Activated CD8-positive, alpha-beta memory T cell treated with anti-CD3 and anti-CD28 coated beads for 4 hours (primary cell): ENCODE measurements around the gene L3MBTL3.

Source experiments
- DNase-seq, 2 donors: peaks; one replicate each; pipeline ENCODE4 v3.0.0-alpha.2; 2020; ENCODE audit warnings: low read depth in 2 of 2

Gene L3MBTL3

DNA sequence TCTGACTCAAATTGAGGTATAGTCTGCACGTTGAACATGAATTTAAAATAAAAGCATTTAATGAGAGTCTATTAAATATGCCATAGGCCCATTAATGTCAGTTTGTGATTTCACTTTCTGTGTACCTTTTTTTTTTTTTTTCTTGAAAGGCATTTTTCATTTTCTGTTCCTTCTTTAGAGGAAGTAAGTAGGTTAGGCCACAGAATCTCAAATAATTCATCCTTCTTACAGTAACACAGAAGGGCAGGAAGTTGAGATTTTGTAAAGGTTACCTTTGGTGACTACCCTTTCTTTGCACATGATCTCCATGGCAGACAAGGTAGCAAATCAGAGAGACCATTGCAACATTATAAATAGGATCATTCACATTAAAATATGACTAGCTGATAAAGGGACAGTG is 9.6 kb downstream of the L3MBTL3 start:
- no peak for DNase-seq

DNA sequence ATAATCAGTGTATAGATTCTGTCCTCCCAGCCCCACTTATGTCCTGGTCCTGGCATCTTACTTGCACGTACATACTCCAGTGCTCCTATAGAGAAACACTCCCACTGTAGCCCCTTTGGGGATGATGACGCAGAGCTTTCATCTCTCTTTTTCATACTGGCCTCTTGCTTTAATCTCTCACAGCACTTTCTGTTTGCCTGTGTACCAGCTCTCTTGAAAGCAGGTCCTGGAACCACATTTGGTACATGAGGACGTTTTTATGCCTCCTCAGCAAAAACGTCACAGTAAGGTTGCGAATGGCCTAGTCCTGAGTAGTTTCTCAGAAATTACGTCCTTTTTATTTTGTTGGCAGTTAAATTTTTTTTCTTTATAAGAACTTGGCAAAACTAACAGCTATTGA is 10.8 kb downstream of the L3MBTL3 start:
- no peak for DNase-seq

DNA sequence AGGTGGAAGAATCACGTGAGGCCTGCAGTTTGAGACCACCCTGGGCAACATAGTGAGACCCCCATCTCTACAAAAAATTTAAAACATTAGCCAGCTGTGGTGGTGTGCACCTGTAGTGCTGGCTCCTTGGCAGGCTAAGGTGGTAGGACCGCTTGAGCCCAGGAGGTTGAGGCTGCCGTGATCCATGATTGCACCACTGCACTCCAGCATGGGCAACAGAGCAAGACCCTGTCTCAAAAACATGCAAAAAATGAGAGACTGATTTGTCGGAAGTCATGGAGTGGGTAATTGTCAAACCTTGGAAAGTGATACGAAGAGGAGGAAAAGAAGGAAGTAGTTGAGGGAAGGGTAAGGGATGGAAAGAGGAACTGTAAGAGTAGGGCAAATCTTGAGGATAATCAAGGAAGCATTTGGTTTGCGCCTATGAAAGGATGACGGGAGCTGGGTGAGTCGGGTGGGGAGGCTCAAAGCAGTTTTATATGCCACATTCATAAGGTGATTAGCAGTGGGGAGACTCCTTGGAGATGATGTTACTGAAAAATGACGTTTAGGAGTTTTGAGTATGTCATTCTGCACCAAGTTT is 14.5 kb downstream of the L3MBTL3 start:
- no peak for DNase-seq

DNA sequence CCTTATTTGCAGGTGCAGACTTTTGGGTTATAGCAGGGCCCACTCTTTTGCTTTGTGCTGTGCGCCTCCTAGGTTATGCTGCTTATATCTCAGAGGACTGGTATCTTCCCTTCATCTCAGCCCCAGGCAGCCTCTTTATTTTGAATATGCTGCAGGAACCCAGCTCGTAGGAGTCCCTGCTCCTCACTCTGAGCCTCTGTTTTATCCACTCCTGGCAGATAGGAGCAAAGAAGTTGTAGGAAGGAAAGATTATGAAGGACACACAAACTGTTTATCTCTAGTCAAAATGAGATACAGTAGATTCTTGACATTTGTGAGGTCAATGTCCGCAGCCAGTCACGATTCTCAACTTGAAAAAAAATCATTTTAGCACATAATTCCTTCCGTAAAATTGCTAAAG is 15.6 kb downstream of the L3MBTL3 start:
- no peak for DNase-seq

DNA sequence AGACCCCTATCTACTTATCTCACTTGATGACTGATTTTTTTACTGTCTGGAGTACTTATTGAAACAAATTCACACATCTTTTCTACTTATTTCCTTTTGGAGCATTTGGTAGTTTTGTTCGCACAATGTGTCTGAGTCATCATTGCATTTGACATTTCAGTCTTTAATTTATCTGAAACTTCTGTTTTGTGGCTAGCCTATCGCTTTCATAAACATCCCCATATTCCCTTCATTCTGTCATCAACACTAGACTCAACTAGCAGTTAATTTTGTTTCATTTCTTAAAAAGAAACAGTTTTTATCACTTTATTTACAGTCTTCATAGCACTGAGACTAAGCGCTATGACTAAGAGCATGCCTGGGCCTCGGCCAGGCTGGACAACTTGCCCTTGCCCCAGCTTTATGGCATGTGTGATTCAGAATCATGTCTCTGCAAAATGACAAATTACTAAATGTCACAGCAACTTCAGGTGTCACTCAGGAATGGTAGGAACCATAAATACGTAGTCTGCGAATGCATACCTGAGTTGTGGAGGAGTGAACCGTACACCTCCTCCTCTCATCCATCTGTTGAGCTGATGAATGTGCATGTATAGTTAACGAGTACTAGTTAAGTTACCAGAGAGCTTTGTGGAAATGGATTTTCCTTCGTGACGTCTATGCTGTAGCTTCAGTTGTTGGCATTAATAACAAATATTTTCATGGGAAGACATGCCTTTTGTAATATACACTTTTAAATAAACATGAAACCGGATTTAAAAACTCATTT is 16.2 kb downstream of the L3MBTL3 start:
- no peak for DNase-seq

DNA sequence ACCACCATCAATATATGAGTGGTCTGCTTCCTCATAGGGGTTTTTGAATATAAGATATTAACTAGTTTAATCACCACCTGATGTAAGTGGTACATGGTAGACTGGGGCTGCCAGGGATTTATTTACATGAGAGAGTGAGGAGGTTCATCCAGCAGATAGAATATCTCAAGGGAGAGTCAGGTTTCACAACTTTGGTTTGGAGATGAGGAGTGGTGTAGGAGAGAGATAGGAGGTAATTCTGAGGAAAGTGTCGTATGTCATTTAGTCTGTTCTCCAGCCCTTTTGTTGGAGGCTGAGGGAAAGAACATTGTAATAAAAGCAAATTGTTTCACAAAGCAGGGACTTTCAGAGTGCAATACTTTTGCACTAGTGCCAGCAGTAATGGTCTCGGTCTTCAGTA is 16.8 kb downstream of the L3MBTL3 start:
- DNase-seq: no peak

DNA sequence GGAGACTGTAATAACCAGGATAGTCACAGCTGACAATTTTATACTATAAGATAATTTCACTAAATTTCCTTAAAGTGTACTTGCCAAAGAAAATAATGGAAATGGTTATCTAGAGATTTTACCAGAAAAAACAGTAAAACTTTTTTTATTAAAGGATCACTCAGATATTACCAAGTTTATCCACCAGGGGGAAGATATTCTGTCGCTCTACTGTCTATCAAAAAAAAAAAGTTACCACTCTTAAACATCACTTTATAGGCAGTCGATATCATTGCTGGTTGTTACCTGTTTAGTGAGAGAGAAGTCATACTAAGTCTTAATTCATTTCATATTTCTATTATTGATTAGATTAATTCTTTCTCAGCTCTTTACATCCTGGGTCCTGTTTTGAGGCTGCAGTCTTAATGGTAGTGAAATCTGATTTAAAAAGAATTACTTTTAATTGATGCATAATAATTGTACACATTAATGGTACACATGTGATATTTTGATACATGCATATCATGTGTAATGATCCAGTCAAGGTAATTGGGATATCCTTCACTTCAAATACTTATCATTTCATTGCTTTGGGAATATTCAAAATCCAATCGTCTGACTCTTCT is 18.9 kb downstream of the L3MBTL3 start:
- DNase-seq: no peak

DNA sequence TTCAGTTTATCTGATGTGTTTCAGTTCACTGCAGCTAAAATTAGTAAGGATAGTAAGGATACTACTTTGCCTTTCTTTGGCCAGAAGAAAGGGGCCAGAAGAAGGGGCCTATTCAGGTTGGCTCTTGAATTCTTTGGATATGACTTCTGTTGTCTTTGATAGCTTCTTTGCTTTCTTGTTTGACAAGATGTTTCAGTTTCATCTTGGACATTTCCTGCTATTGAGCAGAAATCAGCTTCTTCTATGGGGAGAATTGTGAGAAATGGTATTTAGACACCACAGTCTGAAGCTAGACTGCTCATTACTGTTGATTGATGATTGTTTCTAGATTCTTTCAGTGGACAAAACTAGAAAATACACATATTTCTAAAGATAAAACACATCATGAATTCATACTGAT is 23.2 kb downstream of the L3MBTL3 start:
- no peak for DNase-seq

DNA sequence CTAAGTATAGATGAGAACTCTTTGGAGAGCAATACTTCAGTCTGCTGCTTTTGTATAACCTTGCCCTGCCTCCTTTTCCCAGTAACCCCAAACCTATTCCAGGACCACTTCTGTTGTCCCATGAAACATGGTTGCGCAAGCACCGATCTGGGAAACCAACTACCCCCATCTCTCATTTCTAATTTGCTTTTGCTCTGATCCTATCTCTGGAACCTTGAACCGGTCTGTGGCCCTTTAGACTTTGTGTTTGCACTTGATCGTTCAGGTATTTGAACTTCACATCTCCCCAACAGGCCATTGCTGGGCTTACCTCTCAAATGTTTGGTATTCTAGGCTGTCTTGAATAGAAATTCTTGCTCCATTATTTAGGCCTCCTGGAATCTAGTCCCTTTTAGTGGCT is 25.0 kb downstream of the L3MBTL3 start:
- DNase-seq: no peak

DNA sequence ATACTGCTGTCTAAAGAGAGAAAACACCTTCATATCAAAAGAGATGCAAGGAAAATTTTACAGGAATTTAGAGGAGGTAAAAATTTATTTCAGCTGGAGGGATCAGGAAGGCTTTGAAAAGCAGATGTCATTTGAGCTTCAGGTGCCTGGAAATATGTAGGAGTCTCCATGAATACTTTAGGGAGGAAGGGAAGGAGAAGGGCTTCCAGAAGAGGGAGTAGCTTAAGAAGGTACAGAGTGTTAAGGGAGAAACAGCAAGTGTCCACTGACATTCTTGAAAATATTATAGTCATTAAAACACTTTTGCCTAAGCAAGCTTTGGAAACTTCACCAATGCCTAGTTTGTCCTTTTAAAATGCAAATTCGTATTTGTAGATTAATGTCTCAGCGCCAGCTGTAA is 27.2 kb downstream of the L3MBTL3 start:
- no peak for DNase-seq

DNA sequence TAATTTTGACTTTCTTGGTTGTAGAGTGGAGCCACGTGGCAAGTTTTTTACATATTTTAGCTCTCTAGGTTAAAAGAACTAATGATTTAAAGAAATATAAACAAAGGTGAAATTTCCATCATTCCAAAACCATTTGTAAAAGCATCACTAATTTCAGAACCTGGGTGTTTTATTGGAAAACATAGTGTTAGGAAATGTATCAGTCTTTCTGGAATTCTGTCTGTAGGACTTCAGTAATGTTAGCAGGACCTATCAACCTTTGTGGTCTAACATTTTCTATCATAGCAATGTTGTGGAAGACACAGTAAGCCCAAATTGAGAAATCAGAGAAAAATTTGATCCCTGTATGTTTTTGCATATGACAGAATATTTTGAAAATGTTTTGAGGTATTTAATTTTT is 28.3 kb downstream of the L3MBTL3 start:
- DNase-seq: no peak

DNA sequence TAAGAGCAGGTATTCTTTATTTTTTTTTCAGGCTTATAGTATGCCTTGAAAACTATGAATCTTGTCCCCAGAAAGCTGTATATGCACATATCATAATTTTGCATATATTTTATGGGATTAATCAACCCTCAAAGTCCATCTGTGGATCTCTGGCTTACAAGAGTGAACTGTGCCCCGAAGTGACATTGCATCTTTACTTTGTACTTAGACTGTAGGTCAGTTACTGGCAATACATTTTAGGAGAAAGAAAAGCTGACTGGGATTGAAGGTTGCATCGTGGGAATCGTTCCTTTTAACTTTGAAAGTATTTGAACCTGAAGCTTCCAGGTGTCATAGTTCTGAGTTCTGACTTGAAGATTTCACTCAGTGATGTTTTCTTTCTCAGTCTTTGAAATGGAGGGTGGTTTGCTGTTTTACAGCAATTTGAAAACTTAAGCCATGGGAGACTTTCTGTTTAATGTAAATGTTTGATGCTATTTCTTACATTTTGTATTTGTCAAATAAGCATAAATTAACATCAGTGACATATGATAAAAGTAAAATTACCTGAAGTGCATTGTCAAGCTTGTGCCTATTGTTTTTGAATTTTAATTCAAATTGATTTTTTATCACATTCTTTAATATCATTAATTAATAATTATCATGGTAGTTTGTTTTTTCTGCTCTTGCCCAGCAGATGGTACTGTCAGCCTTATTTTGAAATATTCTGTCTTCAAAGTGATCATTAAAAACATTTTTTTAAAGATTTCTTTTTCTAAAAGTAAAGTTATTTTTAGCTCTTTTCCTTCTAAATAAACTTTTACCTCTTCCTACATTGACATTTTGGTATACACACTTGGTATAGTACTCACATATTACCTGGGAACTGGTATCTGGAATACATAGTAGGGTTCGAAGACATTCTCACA is 29.0 kb downstream of the L3MBTL3 start:
- DNase-seq: no peak

DNA sequence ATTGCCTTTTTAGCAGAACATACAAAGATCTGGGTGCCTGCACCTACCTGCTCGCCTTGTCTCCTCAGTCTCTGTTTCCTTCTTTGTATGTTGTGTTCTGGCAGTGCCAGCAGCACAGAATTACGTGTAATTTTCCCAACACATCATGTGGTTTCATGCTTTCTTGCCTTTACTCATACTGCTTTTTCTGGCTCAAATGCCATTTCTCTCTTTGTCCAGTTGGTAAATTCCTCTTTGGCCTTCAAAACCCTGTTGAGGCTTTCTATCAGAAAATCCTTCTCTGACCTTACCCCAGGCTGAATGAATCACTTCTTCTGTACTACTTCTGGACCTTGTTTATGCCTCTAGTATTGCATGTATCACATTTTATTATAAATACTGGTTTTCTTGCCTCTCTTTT is 31.8 kb downstream of the L3MBTL3 start:
- no peak for DNase-seq

DNA sequence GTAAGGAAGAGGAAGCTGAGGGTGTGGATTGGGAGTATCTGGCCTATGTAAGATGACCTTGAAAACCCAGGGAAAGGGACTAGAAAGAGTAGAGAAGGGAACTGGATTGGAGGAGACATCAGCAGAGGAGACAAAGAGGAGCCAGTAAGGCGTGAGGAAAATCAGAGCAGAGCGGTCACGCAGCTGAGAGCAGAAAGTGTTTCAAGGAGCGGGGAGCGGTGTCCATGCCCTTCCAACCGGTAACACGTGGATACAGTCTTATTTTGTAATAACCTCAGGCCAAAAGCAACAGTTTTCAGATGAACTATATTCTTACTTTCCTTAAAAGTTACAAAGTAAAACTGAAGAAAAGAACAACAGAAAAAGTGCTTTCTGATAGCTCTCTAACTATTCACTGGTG is 36.3 kb downstream of the L3MBTL3 start:
- DNase-seq: no peak

DNA sequence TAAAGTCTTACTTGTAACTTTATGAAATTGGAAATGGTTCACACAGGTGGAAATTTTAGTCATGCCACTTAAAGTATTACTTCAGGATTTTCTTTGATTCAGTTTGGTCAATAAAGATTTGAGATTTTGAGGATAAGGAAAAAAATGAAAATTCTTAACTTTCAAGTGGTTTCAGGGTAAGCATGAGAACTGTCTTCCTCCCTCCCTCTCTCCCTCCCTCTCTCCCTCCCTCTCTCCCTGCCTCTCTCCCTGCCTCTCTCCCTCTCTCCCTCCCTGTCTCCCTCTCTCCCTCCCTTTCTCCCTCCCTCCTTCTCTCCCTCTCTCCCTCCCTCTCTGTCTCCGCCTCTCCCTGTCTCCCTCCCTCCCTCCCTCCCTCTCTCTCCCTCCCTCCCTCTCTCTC is 36.9 kb downstream of the L3MBTL3 start:
- no peak for DNase-seq

DNA sequence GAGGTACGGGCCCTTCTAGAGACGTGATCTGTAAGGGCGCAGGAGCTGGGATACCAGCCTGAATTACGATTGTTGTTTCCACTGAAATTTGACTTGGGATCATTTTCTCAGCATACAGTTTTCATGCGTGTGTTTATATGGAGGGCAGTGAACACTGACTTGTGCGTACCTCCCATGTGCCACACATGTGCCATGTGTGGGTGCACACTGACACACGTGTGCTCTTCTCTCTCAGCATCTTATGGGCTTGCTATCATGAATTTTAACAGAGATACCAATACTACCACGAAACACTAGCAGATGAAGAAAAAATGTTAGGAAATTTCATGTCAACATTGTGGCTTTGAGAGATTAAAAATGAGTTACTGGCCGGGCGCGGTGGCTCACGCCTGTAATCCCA is 39.1 kb downstream of the L3MBTL3 start:
- DNase-seq: no peak

DNA sequence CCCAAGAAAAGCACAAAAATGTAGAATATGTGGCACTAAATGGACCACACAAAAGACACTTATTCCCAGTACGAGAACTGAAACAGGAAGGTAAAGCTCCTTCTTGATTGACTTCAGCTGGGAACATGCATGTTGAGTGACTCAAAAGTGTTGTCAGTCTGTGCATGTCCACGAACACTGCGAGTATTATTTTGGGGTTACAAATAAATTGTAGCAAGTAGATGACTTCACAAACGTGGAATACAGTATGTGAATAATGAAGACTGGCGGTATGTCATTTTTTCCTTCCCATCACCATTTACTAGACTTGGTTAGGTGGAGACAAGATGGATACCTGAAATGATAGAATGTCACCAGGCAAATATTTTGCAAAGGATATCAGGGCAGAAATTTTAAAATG is 45.4 kb downstream of the L3MBTL3 start:
- DNase-seq: no peak

DNA sequence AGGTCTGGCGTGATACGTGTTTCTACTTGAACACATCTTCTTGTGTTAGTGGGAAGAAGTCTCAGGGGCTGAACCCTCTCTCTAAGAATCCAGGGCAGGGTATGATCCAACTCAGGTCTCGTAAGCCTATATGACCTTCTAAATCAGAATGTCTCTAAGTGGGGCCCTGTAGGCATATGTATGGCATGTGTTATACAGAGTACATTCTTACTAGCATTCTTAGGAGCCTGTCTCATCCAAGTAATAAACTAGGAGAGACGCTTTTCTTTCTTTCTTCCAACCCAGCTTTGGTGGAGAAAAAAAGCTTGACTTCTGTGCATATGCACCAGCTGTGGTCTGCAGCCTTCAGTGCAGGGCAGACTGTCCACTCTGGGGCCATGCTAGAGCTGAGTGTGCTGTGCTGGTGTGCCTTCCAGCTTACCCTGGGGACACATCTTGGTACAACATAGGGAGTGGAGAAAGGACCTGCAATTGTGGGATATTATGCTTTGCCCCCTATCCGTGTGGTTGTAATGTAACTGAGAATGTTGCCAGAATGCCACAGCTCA is 47.3 kb downstream of the L3MBTL3 start:
- DNase-seq: no peak

DNA sequence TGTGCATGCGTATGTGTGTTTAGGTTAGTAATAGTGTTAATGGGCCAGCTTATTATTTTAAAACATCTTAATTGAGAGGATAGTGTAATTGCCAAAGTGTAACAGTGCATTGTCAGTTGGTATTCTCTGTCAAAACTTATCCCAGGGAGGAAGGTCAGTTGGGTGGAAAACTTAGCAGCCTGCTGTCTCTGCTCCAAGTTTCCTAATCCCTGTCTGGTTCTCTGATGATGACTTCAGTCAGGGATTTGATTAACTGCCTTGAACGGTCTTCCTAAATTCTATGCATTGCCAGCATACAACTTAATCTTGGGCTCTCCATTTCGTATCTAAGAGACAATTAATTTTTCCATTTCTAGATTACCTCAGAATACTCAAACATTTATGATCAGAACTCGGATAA is 51.1 kb downstream of the L3MBTL3 start:
- no peak for DNase-seq

DNA sequence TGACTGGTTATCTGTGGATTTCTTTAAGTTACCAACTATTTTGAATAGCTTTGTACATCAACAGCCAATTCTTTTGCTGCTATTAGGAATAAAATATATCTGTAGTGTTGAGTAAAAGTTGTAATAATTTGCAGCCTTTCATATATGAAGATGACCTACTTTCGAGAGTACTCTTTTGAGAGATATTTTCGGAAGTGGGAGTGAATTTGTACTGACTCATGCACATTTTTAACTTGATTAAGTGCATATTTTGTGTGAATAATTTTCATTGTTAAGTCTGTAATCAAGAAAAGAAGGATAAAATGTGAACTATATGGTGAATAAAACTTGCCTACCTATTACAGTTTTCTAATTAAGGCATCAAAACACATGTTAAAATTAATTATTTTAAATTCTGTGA is 51.9 kb downstream of the L3MBTL3 start:
- no peak for DNase-seq

DNA sequence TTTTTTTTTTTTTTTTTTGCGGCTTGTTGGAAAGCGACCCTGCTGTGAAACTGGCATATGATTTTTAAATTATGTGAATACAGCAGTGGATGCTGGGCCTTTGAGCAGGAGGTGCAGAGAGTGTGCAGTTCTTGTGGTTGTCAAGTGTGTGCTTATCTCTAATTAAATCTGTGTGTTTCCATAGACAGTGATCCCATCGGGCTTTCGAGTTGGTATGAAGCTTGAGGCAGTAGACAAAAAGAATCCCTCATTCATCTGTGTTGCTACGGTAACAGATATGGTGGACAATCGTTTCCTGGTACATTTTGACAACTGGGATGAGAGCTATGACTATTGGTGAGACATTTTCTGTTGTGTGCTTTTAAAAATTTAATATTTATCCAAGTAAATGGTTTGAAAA is 52.4 kb downstream of the L3MBTL3 start:
- no peak for DNase-seq

DNA sequence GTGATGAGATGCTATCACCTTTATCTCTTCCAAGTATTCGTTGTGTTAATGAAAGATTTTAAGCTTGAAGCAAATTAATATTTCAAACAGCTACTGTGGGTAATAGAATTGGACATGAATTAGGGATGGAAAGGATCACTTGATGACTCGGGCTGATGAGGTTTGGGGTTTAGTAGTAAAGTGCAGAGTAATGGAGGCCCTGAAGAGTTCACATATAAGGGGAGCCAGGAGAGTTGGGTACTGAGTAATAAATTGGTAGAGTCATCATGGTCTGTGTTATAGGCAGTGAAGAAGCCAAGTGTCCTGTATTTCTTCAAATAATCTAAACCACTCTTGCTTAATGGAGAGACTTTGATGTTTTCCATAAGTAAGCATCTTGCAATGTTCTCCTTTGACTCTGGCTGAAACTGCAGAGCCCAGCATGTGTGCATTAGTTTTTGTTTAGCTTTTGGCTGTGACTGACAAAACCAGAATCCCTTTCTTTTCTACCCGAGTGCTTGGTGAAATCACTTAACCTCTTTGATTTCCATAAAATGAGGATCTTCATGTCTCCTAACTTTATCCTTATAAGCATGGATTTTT is 57.6 kb downstream of the L3MBTL3 start:
- no peak for DNase-seq
